ENCODE results near the gene AREG. TPM values are rescaled to one million over a fixed set of nuclear protein-coding genes. Genes with fewer than 3 reads are reported as not detected.
"Not testable (repeated sequence)": the region's sequence is repeated elsewhere in the genome, so short reads cannot be mapped to it uniquely, and the experiment has no call there.

Gene AREG
- polyA plus RNA-seq: 4.6 TPM
- long read RNA-seq, donor 1: 0 reads
- long read RNA-seq, donor 2: 0 reads
- long read RNA-seq, donor 3: 0 reads
- long read RNA-seq, donor 4: 0 reads
- long read RNA-seq, donor 5: 0 reads
- long read RNA-seq, donor 6: 0 reads
- long read RNA-seq, donor 7: 0 reads
- long read RNA-seq, donor 8: 0 reads
- long read RNA-seq, donor 9: 0 reads
- long read RNA-seq, donor 10, partial matches to known transcripts: 0 of 1 reads
- long read RNA-seq, donor 10, other reads (novel, unspliced or antisense): 0 of 1 reads
- long read RNA-seq, donor 11: 0 reads

GRCh38 chr4:74444891-74445642 is at the start of gene AREG:
Gene AREG, plus strand, starts transcription at chr4:74445136. Its CDS starts 210 bp downstream, at chr4:74445346.
- H3K4me3 ChIP-seq (ENCODE audit: low read length): peak within 1 kb of the TSS; percentile 69
- no peaks in the 10 kb centered on the region for H3K27me3 ChIP-seq (ENCODE audit: control insufficient read depth, insufficient read depth, low read length)
- peak within 1 kb of the TSS; percentile 84 for H3K27ac ChIP-seq (ENCODE audit: low read length)
- no peaks in the 10 kb centered on the region for H3K36me3 ChIP-seq (ENCODE audit: control insufficient read depth, insufficient read depth, low read length)
- peaks cover 6% of the 10 kb centered on the region for H3K4me1 ChIP-seq (ENCODE audit: control insufficient read depth, insufficient read depth, low read length)
- no CpG with 5 or more reads among the region's 64 CpGs for WGBS (ENCODE audit: insufficient coverage, low lambda C conversion rate)
- peak; percentile 67 to 90 for DNase-seq
- H3K9me3 ChIP-seq (ENCODE audit: control insufficient read depth, low read depth, low read length): no peaks in the 10 kb centered on the region

GRCh38 chr4:74395633-74396032 is 49.3 kb upstream of the AREG start:
- Histone ChIP-seq H3K4me3 (ENCODE audit: low read length) (no peak overlapping the region), H3K27me3 (ENCODE audit: control insufficient read depth, insufficient read depth, low read length) (no peaks in the 10 kb centered on the region), H3K27ac (ENCODE audit: low read length) (no peak overlapping the region), H3K4me1 (ENCODE audit: control insufficient read depth, insufficient read depth, low read length) (no peaks in the 10 kb centered on the region), H3K9me3 (ENCODE audit: control insufficient read depth, low read depth, low read length) (peaks cover 10% of the 10 kb centered on the region), H3K36me3 (ENCODE audit: control insufficient read depth, insufficient read depth, low read length) (no peaks in the 10 kb centered on the region)
- peak in 1 of 2 donors; percentile 39 for DNase-seq
- WGBS (ENCODE audit: insufficient coverage, low lambda C conversion rate): no CpG with 5 or more reads among the region's 2 CpGs

- no peaks in the 10 kb centered on the region for H3K27me3 ChIP-seq (ENCODE audit: control insufficient read depth, insufficient read depth, low read length)
- peak in 1 of 2 donors; percentile 27 for DNase-seq
- H3K36me3 ChIP-seq (ENCODE audit: control insufficient read depth, insufficient read depth, low read length): no peaks in the 10 kb centered on the region
- WGBS (ENCODE audit: insufficient coverage, low lambda C conversion rate): no CpG with 5 or more reads among the region's 6 CpGs
- no peak overlapping the region for H3K4me3 ChIP-seq (ENCODE audit: low read length)
- peaks cover 12% of the 10 kb centered on the region for H3K9me3 ChIP-seq (ENCODE audit: control insufficient read depth, low read depth, low read length)
- no peaks in the 10 kb centered on the region for H3K4me1 ChIP-seq (ENCODE audit: control insufficient read depth, insufficient read depth, low read length)
- no peak overlapping the region for H3K27ac ChIP-seq (ENCODE audit: low read length)
Measured at GRCh38 chr4:74397748-74398426, 47.0 kb upstream of the AREG start.

DNA sequence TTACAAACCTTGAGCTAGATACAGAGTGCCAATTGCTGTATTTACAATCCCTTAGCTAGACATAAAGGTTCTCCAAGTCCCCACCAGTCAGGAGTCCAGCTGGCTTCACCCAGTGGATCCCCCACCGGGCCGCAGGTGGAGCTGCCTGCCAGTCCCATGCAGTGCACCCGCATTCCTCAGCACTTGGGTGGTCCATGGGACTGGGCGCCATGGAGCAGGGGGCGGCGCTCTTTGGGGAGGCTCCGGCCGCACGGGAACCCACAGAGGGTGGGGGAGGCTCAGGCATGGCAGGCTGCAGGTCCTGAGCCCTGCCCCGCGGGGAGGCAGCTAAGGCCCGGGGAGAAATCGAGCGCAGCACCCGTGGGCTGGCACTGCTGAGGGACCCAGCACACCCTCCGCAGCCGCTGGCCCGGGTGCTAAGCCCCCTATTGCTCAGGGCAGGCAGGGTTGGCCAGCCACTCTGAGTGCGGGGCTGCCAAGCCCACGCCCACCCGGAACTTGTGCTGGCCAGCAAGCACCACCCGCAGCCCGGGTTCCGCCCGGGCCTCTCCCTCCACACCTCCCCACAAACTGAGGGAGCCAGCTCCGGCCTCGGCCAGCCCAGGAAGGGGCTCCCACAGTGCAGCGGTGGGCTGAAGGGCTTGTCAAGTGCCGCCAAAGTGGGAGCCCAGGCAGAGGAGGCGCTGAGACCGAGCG is 45.9 kb upstream of the AREG start:
- DNase-seq; H3K4me3 ChIP-seq (ENCODE audit: low read length); H3K36me3 ChIP-seq (ENCODE audit: control insufficient read depth, insufficient read depth, low read length); H3K27me3 ChIP-seq (ENCODE audit: control insufficient read depth, insufficient read depth, low read length); H3K27ac ChIP-seq (ENCODE audit: low read length); H3K4me1 ChIP-seq (ENCODE audit: control insufficient read depth, insufficient read depth, low read length): not testable (repeated sequence)
- H3K9me3 ChIP-seq (ENCODE audit: control insufficient read depth, low read depth, low read length): peaks cover 12% of the 10 kb centered on the region
- no CpG with 5 or more reads among the region's 32 CpGs for WGBS (ENCODE audit: insufficient coverage, low lambda C conversion rate)

GRCh38 chr4:74400395-74400794 is 44.5 kb upstream of the AREG start:
- no peak for DNase-seq
- Histone ChIP-seq H3K27me3 (ENCODE audit: control insufficient read depth, insufficient read depth, low read length) (no peaks in the 10 kb centered on the region), H3K9me3 (ENCODE audit: control insufficient read depth, low read depth, low read length) (peaks cover 12% of the 10 kb centered on the region), H3K27ac (ENCODE audit: low read length) (no peak overlapping the region), H3K4me3 (ENCODE audit: low read length) (no peak overlapping the region), H3K36me3 (ENCODE audit: control insufficient read depth, insufficient read depth, low read length) (no peaks in the 10 kb centered on the region), H3K4me1 (ENCODE audit: control insufficient read depth, insufficient read depth, low read length) (no peaks in the 10 kb centered on the region)
- WGBS (ENCODE audit: insufficient coverage, low lambda C conversion rate): 100% methylated on average over 1 of the region's 10 CpGs

- no peaks in the 10 kb centered on the region for H3K36me3 ChIP-seq (ENCODE audit: control insufficient read depth, insufficient read depth, low read length)
- 100% methylated on average over 1 of the region's 5 CpGs for WGBS (ENCODE audit: insufficient coverage, low lambda C conversion rate)
- no peak overlapping the region for H3K27ac ChIP-seq (ENCODE audit: low read length)
- no peak overlapping the region for H3K4me3 ChIP-seq (ENCODE audit: low read length)
- no peaks in the 10 kb centered on the region for H3K27me3 ChIP-seq (ENCODE audit: control insufficient read depth, insufficient read depth, low read length)
- peaks cover 12% of the 10 kb centered on the region for H3K9me3 ChIP-seq (ENCODE audit: control insufficient read depth, low read depth, low read length)
- H3K4me1 ChIP-seq (ENCODE audit: control insufficient read depth, insufficient read depth, low read length): no peaks in the 10 kb centered on the region
- no peak for DNase-seq
Measured at GRCh38 chr4:74402692-74403456, 42.1 kb upstream of the AREG start.

DNA sequence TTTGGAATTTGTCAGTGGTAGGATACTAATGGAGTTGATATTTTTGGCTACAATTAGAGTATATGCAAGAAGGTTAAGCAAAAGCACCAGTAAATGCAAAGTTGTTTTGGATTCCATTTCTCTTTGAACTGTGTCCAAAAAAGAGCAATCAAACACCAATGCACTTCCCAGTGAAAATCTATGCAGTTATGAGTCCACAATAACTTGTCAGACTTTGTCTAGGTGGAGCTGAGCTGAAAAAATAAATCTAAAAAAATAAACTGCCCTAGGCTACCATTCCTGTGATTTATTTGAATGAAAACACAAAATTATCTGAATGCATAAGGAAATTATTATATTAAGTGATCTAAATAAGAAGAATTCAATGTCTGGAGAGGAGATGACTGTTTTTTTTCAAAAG is 37.0 kb upstream of the AREG start:
- no peaks in the 10 kb centered on the region for H3K4me1 ChIP-seq (ENCODE audit: control insufficient read depth, insufficient read depth, low read length)
- H3K27me3 ChIP-seq (ENCODE audit: control insufficient read depth, insufficient read depth, low read length): no peaks in the 10 kb centered on the region
- no peaks in the 10 kb centered on the region for H3K36me3 ChIP-seq (ENCODE audit: control insufficient read depth, insufficient read depth, low read length)
- DNase-seq: no peak
- H3K9me3 ChIP-seq (ENCODE audit: control insufficient read depth, low read depth, low read length): no peaks in the 10 kb centered on the region
- H3K4me3 ChIP-seq (ENCODE audit: low read length): no peak overlapping the region
- H3K27ac ChIP-seq (ENCODE audit: low read length): no peak overlapping the region

DNA sequence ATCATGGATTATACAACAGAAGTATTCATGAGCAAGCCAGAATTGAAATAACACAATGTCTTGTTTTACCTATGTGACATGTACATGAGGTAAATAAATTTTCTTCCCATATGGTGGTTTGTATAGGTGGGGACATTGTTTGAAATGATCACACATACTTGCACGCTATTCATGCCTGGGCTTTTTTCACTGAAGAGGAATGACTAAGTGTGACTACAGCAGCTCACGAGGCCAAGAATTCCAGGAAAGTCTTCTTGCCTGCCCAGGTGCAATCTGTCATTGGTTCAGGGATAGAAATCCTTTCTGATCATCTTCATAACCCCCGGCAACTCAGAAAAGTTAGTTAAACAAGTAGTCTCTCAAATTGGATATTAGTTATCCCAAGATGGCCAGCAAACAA is 36.3 kb upstream of the AREG start:
- Histone ChIP-seq H3K4me3 (ENCODE audit: low read length) (no peak overlapping the region), H3K4me1 (ENCODE audit: control insufficient read depth, insufficient read depth, low read length) (no peaks in the 10 kb centered on the region), H3K9me3 (ENCODE audit: control insufficient read depth, low read depth, low read length) (no peaks in the 10 kb centered on the region), H3K36me3 (ENCODE audit: control insufficient read depth, insufficient read depth, low read length) (no peaks in the 10 kb centered on the region), H3K27me3 (ENCODE audit: control insufficient read depth, insufficient read depth, low read length) (no peaks in the 10 kb centered on the region), H3K27ac (ENCODE audit: low read length) (no peak overlapping the region)
- 86% methylated on average over 1 of the region's 3 CpGs for WGBS (ENCODE audit: insufficient coverage, low lambda C conversion rate)
- DNase-seq: no peak

GRCh38 chr4:74410272-74410671 is 34.7 kb upstream of the AREG start:
- no peak overlapping the region for H3K27ac ChIP-seq (ENCODE audit: low read length)
- no peak for DNase-seq
- 90% methylated on average over 2 of the region's 2 CpGs for WGBS (ENCODE audit: insufficient coverage, low lambda C conversion rate)
- no peaks in the 10 kb centered on the region for H3K9me3 ChIP-seq (ENCODE audit: control insufficient read depth, low read depth, low read length)
- no peaks in the 10 kb centered on the region for H3K4me1 ChIP-seq (ENCODE audit: control insufficient read depth, insufficient read depth, low read length)
- no peaks in the 10 kb centered on the region for H3K36me3 ChIP-seq (ENCODE audit: control insufficient read depth, insufficient read depth, low read length)
- no peak overlapping the region for H3K4me3 ChIP-seq (ENCODE audit: low read length)
- no peaks in the 10 kb centered on the region for H3K27me3 ChIP-seq (ENCODE audit: control insufficient read depth, insufficient read depth, low read length)

DNA sequence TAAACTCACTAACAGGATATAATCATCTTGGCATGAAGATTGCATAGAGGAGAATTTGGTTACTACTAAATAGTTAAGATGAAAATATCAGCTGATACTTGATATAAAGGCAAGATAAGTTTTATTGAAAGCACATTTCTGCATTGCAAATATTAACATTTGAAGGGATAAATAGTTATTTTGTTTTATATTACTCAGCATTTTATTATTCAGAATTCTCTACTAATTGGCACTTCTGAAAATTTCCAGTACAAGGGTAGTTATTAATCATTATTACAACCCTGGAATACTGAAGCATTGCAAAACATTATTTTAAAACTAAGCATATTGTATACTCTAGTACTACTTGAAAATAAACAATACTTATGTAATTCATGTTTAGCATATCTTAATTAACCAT is 32.7 kb upstream of the AREG start:
- DNase-seq: no peak
- no peaks in the 10 kb centered on the region for H3K4me1 ChIP-seq (ENCODE audit: control insufficient read depth, insufficient read depth, low read length)
- no peak overlapping the region for H3K27ac ChIP-seq (ENCODE audit: low read length)
- H3K36me3 ChIP-seq (ENCODE audit: control insufficient read depth, insufficient read depth, low read length): no peaks in the 10 kb centered on the region
- H3K27me3 ChIP-seq (ENCODE audit: control insufficient read depth, insufficient read depth, low read length): no peaks in the 10 kb centered on the region
- H3K4me3 ChIP-seq (ENCODE audit: low read length): no peak overlapping the region
- no peaks in the 10 kb centered on the region for H3K9me3 ChIP-seq (ENCODE audit: control insufficient read depth, low read depth, low read length)
